Activated gamma-delta T cell (primary cell): ENCODE results near the gene SYT11.
"Not testable (repeated sequence)": the region's sequence is repeated elsewhere in the genome, so short reads cannot be mapped to it uniquely, and the experiment has no call there.

Source experiments
- DNase-seq: peaks from one replicate; lab custom pipeline; 2025; lab: John Stamatoyannopoulos, UW
- total RNA-seq, 2 donors: gene quantifications; one replicate each; lab custom pipeline; 2026; lab: John Stamatoyannopoulos, UW

SYT11 gene
- 71.2 to 100 reads per million in 2 donors for total RNA-seq

- peak; percentile 52 for DNase-seq
Observed at GRCh38 chr1:155859234-155859829, at the start of gene SYT11. Gene SYT11 (plus strand): TSS chr1:155859567. CDS start chr1:155859762, 195 bp downstream.

GRCh38 chr1:155812878-155813277, 46.5 kb upstream of the SYT11 start:
- DNase-seq, result no peak

- DNase-seq, result no peak
Observed at GRCh38 chr1:155813672-155814071, 45.7 kb upstream of the SYT11 start.

- no peak for DNase-seq
Observed at GRCh38 chr1:155816351-155816750, 43.0 kb upstream of the SYT11 start.

GRCh38 chr1:155827450-155827849, 31.9 kb upstream of the SYT11 start:
- no peak for DNase-seq

GRCh38 chr1:155831279-155831976, 27.9 kb upstream of the SYT11 start:
- no peak for DNase-seq

GRCh38 chr1:155833665-155834295, 25.6 kb upstream of the SYT11 start:
- no peak for DNase-seq

- no peak for DNase-seq
Observed at GRCh38 chr1:155834296-155834926, 25.0 kb upstream of the SYT11 start.

GRCh38 chr1:155834927-155835399, 24.4 kb upstream of the SYT11 start:
- not testable (repeated sequence) for DNase-seq

- no peak for DNase-seq
Observed at GRCh38 chr1:155835548-155835947, 23.8 kb upstream of the SYT11 start.

GRCh38 chr1:155840386-155840785, 19.0 kb upstream of the SYT11 start:
- DNase-seq, result no peak

- no peak for DNase-seq
Observed at GRCh38 chr1:155844860-155845421, 14.4 kb upstream of the SYT11 start.

- no peak for DNase-seq
Observed at GRCh38 chr1:155847823-155848529, 11.4 kb upstream of the SYT11 start.

GRCh38 chr1:155850345-155850744, 9.0 kb upstream of the SYT11 start:
- no peak for DNase-seq

GRCh38 chr1:155856257-155856974, 3.0 kb upstream of the SYT11 start:
- DNase-seq, result no peak

- peak; percentile 68 for DNase-seq
Observed at GRCh38 chr1:155856975-155857930, 2.1 kb upstream of the SYT11 start, which contains the start of gene GON4L. Gene GON4L (minus strand): TSS chr1:155857214. CDS start chr1:155853780, 3,434 bp downstream.

GRCh38 chr1:155858800-155859233, 550 bp upstream of the SYT11 start:
- no peak for DNase-seq

- peak; percentile 55 for DNase-seq
Observed at GRCh38 chr1:155859881-155860871, 809 bp downstream of the SYT11 start.
